ENCODE data around the gene ZHX3.

- TF ChIP-seq ESRRA (IDR thresholded peaks at IDR 0.05; ENCODE audit: low read length) = no peak
- no peak for TF ChIP-seq CTCF (IDR thresholded peaks at IDR 0.05 in 2 of 3, conservative IDR thresholded peaks at IDR 0.05 in 1 of 3; ENCODE audit: control insufficient read depth in 2 of 3, extremely low read depth in 1 of 3, insufficient read depth in 1 of 3, low read depth in 3 of 3, low read length in 3 of 3)
- TF ChIP-seq NR2F1 (conservative IDR thresholded peaks at IDR 0.05) = no peak
- TF ChIP-seq BCL11A (IDR thresholded peaks at IDR 0.05; ENCODE audit: low read depth, low read length) = no peak
- no peak for TF ChIP-seq RFX5 (IDR thresholded peaks at IDR 0.05; ENCODE audit: low read depth, low read length)
- TF ChIP-seq MYB (IDR thresholded peaks at IDR 0.05; ENCODE audit: borderline replicate concordance, low read depth, low read length) = no peak
These were observed 39.4 kb upstream of the ZHX3 start for GRCh38 chr20:41356951-41357350.
